AG09309 (cell line): ENCODE measurements around the gene CCDC126.

ENCODE experiments used
- DNase-seq: peaks from one replicate; pipeline ENCODE4 v3.0.0-alpha.2; 2010; ENCODE audit warnings: low read depth
- H3K4me3 ChIP-seq: 2 replicates; pipeline ENCODE4 v1.5.1; 2011; ENCODE audit warnings: mild to moderate bottlenecking, low read depth, low read length, moderate library complexity; ENCODE audit not compliant: control insufficient read depth
- TF ChIP-seq, protein P1 (sequence below): IDR thresholded peaks from 2 replicates; pipeline ENCODE4 v1.5.1; 2011; ENCODE audit warnings: mild to moderate bottlenecking, low read depth, low read length, inconsistent platforms; ENCODE audit not compliant: insufficient read depth, control insufficient read depth; ENCODE audit errors: missing control alignments

CCDC126 gene

GRCh38 chr7:23655433-23655832 is 58.3 kb downstream of the CCDC126 start:
- TF ChIP-seq, protein P1, sequence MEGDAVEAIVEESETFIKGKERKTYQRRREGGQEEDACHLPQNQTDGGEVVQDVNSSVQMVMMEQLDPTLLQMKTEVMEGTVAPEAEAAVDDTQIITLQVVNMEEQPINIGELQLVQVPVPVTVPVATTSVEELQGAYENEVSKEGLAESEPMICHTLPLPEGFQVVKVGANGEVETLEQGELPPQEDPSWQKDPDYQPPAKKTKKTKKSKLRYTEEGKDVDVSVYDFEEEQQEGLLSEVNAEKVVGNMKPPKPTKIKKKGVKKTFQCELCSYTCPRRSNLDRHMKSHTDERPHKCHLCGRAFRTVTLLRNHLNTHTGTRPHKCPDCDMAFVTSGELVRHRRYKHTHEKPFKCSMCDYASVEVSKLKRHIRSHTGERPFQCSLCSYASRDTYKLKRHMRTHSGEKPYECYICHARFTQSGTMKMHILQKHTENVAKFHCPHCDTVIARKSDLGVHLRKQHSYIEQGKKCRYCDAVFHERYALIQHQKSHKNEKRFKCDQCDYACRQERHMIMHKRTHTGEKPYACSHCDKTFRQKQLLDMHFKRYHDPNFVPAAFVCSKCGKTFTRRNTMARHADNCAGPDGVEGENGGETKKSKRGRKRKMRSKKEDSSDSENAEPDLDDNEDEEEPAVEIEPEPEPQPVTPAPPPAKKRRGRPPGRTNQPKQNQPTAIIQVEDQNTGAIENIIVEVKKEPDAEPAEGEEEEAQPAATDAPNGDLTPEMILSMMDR, result no peak
- H3K4me3 ChIP-seq, result no peak overlapping the region
- no peak for DNase-seq

DNA sequence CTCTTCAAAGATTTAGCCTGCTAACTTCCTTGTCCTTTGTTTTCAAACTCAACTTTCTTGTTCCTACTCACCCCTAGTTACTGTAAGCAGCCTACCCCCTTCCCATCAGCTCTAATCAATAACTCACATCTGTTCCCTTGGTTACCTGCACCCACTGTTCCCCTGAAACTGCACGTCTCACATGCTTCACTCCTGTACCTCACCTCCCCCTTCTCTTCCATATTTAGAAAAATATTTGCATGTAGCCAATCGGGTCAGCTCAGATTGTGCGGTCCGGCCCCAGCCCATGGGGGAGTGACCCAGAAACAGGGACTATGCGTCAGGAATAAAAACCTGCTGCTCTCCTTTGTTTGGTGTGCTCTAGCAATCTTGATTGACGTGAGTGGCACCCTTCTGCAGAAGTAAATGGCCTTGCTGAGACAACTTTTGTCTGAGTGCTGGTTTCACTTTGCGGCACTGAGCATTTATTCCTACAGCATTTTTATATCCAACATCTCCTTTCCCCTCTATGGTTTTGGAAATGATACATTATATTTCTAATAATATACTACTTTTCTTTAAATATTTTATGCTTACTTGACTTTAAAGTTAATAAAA is 61.7 kb downstream of the CCDC126 start:
- H3K4me3 ChIP-seq, result no peak overlapping the region
- TF ChIP-seq, protein P1, result no peak
- DNase-seq, result no peak

DNA sequence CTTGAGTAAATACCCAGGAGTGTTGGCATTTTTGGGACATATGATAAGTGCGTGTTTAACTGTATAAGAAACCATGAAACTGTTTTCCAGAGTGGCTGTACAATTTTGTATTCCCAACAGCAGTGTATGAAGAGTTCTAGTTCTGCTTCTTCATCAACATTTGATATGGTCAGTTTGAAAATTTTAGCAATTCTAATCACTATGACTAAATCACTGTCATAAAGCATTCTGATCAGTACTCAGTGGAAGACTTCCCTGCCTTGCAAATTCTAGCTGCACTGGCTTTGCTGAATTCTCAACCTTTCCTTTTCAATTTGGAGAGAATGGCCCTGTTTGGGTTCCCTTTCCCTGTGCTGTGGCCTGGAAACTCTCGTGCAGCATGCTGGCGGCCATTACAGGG is 64.2 kb downstream of the CCDC126 start:
- TF ChIP-seq, protein P1, result no peak
- DNase-seq, result no peak
- H3K4me3 ChIP-seq, result no peak overlapping the region

DNA sequence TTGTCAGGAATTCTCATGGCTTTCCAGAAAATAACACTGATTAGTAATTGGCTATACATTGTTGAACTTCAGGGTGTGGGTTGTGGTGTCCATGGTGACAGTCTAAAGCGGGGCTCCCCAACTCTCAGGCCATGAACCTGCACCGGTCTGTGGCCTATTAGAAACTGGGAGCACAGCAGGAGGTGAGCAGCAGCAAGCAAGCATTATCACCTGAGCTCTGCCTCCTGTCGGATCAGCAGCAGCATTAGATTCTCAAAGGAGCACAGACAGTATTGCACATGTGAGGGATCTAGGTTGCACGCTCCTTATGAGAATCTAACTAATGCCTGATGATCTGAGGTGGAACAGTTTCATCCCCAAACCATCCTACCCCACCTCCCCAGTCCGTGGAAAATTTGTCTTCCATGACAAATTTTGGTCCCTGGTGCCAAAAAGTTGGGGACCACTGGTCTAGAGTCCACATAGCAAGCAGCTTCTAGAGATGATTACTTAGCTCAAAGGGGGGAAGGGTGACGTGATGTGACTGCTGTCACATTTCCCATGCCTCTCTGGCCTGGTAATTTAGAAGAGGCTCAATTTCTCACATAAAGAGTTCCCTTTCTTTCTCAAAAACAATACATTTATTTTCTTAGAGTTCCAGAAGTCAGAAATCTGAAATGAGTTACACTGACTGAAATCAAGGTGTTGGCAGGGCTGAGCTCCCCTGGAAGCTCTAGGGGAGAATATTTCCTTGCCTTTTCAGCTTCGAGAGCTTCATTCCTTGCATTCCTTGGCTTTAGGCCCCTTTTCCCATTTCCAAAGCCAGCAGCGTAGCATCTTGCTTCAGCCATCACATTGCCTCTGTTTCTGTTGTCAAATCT is 65.2 kb downstream of the CCDC126 start:
- H3K4me3 ChIP-seq, result no peak overlapping the region
- TF ChIP-seq, protein P1, result no peak
- no peak for DNase-seq

- TF ChIP-seq, protein P1, result no peak
- no peak overlapping the region for H3K4me3 ChIP-seq
- DNase-seq, result no peak
Observed at GRCh38 chr7:23662984-23663313, 65.8 kb downstream of the CCDC126 start.

DNA sequence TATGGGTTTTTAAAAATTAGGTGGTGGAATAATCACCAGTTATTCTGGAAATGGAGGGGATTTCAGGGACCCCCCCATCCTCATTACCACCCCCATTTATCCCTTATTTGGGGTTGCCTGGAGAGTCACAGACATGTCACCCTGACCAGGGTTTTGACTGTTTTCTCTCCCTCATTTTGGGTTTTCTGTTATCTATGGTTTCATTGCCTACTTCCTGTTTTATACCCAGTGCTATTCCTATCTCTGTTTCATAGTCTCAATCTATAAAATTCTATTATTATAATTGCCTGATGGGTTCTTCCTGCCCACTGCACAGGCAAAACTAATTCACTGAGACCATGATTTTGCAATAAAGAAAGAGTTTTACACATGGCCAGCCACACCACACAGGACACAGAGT is 66.9 kb downstream of the CCDC126 start:
- H3K4me3 ChIP-seq, result no peak overlapping the region
- TF ChIP-seq, protein P1, result no peak
- DNase-seq, result no peak

- H3K4me3 ChIP-seq, result no peak overlapping the region
- DNase-seq, result no peak
- TF ChIP-seq, protein P1, result no peak
Observed at GRCh38 chr7:23672033-23672432, 74.9 kb downstream of the CCDC126 start.
